ENCODE measurements around the gene WFIKKN2.

Gene WFIKKN2

GRCh38 chr17:50813583-50813982, 21.8 kb upstream of the WFIKKN2 start:
- no peak for DNase-seq

DNA sequence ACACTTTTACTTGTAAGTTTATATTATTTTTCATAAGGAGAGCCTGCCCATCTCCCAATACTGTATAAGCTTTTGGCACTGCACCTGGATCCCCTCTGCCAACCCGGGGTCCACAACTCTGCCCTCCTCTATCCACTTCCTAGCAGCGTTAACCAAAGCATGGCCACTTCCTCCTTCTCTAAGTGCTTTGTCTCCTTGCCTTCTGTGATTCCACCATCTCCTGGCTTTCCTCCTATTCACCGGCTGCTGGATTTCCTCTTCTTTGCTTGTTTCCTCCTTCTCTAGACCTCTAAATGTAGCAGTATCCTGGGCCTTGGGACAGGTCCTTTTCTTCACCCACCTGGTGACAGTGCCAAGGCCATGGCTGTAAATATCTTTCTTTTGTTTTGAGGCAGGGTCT, 20.0 kb upstream of the WFIKKN2 start:
- DNase-seq, result no peak

GRCh38 chr17:50816271-50816670, 19.1 kb upstream of the WFIKKN2 start:
- no peak for DNase-seq

DNA sequence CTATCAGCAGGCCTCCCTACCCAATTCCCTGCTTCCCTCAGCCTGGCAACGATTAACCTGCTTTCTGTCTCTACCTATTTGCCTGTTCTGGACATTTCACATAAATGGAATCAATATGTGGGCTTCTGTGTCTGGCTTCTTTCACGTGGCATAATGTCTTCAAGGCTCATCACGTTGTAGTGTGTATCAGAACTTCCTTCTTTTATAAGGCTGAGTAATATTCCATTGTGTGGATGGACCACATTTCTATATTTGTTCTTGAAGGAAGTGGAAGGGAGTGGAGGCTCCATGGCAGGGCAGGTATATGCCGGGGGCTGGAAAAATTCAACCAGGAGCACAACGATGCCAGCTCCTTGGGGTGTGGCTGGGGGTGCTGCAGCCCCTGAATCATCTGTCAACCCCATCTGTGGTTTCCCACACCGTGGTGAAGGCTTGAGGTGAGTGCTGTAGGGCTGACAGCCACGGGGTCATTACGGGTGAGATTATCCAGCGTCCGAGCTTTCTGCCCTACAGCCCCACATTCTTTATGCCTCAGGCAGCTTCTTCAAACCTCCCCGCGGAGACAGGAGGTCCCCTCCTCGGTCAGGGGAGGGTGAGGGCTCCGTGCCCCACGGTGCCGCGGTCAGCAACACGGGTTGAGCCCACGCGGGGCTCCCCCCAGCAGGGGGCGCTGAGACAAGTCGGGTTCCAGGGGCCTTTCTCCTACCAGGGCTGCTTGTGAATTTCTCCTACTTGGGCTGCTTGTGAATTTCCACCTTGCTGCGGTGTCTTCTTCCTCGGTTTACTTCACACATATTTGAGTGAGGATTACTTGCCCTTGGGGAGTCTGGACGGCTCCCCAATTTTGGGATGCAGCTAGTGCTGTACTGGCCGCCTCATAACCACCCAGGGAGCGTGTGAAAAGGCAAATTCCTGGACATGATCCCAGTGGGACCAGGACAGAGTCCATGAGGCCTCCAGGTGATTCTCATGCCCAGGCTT, 18.3 kb upstream of the WFIKKN2 start:
- peak; percentile 67 for DNase-seq

DNA sequence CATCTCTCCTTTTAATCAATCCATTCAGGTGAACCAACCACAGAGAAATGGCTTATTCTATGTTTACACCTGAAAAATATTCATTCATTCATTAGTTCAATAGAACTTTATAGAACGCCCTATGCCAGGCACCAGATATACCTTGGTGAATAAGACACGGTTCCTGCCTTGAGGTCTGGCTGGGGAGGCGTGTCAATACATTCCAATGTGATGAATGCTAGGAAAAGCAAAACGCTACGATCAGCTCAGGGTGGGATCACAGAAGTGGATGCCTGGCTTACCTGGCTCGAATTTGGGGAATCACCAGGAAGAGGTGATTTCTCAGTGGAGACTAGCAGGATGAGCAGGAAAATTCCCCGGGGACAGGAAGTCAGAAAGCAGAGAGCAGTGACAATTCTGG, 17.5 kb upstream of the WFIKKN2 start:
- DNase-seq, result no peak

DNA sequence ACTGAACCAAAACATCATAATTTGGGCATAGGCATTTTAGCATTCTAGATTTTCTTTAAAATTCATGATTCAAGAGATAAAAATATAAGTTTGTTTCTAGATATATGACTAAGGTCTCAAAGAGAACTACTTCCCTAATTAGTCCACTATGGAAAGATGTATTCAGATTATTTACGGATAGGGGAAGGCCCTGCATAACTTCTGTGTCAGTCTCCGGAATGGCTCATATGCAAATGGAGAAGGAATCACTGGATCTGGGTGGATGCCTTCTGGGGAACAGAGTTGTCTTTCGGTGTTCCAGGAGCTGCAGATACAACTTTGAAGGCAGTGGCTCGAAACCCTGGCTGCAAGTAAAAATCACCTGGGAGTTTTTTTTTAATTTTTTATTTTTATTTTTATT, 17.1 kb upstream of the WFIKKN2 start:
- no peak for DNase-seq

GRCh38 chr17:50818921-50819657, 16.3 kb upstream of the WFIKKN2 start:
- peak; percentile 23 for DNase-seq

GRCh38 chr17:50820651-50821050, 14.7 kb upstream of the WFIKKN2 start:
- DNase-seq, result no peak

DNA sequence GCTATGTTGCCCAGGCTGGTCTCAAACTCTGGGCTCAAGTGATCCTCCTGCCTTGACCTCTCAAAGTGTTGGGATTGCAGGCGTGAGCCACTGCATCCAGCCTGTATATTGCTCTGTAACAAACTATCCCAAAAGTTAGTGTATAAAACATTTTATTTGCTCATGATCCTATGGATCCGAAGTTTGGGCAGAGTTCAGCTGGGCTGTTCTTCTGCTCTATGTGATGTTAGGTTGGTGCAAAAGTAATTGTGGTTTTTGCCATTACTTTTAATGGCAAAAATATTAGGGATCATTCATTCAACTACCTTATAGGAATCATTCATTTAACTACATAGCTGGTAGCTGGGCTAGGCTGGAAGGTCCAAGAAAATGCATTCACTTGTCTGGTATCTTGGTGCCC, 12.8 kb upstream of the WFIKKN2 start:
- no peak for DNase-seq

- no peak for DNase-seq
These were observed 11.0 kb upstream of the WFIKKN2 start for GRCh38 chr17:50824429-50824828.

DNA sequence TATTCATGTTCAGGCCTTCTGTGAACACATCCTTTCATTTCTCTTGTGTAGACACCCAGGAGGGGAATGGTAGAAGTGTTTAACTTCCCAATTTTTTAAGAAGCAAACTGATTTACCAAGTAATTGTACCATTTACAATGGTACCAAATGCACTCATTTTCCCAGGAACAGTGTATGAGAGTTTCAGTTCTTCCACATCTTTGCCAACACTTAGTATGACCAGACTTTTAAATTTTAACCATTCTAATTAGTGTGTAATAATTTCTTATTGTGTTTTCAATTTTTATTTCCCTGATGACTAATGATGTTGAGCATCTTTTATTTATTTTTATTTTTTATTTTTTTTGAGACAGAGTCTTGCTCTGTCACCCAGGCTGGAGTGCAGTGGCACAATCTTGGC, 10.2 kb upstream of the WFIKKN2 start:
- DNase-seq, result no peak

GRCh38 chr17:50828508-50829170, 6.7 kb upstream of the WFIKKN2 start:
- DNase-seq, result no peak

DNA sequence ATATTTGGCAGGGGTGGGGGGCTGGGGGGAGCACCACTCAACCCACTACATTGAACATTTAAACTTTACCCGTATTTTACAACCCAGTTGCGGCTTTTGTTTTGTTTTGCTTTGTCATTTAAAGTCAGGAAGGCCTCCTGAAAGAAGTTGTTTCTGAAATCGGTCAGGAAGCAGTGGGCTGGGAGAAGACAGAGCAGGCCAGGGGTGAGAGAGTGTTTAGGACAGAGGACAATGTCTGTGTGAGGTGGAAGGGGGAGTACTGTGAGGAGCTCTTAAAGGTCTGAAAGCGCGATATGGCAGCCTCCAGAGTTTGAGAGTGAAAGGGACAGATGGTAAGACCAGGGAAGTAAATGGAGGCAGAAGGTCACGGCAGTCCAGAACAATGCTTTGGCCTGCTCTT, 6.1 kb upstream of the WFIKKN2 start:
- DNase-seq, result no peak

GRCh38 chr17:50830352-50830751, 5.0 kb upstream of the WFIKKN2 start:
- no peak for DNase-seq

- DNase-seq, result no peak
These were observed 4.4 kb upstream of the WFIKKN2 start for GRCh38 chr17:50830994-50831393.

DNA sequence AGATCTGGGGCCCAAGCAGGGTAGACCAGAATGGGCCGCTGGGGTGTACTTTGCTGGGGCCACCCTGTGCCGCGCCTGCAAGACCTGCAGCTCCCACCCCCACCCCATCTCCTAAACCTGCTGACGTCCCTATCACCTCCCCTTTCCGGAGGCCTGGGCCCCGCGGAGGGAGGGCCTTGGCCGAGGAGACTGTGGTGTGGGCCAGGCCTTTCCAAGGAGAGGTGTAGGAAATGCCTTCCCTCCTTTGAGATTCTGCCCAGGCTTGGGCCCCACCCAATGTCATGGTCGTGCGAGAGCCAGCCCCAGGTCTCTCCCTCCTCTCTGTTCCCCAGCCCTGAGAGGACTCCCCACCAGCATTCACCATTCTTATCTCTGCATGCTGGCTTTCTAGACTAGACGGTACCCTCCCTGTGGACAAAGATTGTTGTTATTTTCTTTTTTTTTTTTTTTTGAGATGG, 3.9 kb upstream of the WFIKKN2 start:
- DNase-seq, result no peak

DNA sequence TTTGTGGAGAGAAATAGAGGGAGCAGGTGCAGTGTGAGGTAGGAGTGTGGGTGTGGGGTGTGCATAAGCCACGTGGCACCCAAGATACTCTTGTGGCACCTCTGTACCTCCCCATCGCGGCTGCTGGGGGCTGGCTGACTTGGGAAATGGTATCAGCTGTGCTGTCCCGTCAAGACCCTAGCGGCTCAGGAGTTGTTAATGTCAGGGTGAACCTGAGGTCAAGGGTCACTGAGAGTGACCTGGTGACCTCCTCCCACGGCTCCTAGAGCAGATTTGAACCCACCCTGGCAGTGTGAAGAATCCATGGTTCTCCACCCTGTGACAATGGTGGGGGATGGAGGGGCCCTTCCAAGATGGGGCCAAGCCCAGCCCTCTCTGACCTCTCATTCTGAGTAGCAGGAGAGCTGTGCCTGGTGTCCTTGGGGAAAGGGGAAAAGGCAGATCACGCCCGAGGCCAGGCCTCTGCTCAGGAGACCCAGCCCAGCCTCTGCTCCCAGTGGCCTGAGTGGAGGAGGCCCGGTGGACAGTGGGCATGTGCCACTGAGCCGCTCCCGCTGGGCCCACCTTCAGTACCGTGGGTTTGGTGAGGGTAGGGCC, 3.0 kb upstream of the WFIKKN2 start:
- DNase-seq, result no peak

- no peak for DNase-seq
These were observed 2.5 kb upstream of the WFIKKN2 start for GRCh38 chr17:50832864-50833381.

DNA sequence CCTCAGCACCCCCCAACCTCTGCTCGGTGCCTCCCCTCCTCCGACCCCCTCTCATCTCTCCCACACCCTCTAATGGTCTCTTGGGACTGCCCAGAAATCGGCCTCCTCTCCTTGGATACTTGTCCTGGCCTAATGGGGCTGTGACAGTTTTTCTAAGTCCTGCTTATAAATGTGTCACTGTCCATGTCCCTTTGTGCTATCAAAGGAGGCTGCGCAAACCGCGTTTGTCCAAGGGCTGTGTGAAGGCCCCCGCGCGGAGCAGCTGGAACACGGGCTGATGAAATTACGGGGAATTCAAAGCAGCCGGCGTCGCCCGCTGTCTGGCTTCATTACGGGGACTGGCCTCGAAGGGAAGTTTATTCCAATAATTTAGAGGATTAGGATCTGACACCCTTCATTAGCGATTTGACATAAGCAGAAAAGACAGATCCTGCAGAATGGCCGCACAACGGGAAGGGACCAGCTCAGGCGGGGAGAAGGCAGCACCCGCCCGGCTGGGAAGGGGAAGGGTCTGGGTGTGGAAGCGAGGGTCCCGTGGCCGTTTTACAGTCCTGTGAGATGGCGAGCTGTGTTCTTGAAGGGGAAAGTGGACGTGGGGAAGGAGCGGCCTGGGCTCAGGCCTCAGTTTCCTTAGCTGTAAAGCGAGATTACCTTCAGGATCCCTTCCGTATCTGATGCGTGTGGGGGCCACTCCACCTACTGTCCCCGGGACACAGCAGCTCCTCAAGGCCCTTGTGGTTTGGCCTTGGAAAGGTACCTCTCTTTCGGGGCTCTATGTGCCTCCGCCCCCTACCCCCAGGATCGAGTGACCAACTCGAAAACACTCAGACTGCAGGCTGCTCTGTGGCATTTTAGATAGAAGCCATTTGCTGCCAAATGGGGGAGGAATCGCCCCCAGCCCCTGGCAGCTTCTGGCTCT, 1.6 kb upstream of the WFIKKN2 start:
- DNase-seq, result no peak

DNA sequence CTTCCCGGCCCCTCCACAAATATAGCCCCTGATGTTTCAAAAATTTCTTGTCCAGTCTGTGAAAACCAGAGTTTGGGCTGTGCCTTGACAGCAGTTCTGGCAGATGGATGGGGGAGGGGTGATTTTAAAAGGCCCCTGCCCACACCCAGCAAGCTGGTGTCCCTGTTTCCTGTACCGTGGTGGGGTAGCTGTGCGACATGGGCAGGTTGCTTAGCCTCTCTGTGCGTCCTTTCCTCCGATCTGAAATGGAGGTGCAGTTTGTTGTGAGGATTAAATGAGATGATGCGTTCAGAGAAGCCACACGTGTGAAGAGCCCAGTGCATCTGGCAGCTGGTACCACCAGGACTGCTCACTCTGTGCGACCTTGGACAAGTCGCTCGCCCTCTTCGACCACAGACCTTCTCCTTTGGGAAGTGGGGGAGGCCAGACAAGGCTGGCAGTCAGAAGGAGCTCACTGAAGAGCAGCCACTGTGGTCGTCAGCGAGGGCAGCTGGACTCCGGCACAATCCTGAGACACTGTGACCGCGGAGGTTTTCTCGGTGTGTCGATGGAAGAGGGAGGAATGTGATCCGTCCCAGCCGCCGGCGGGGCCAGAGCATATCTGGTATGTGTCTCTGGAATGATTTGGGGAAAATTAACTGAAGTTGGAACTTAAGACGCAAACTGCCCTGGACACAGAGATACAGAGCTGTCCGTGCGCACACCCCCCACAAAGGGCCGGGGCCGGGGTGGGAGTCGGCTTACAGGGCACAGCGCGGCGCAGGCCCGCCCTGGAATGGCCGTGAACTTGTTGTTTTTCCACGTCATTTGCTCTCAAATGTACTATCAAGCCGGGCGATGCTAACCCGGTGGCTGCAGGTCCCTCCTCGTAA, 721 bp upstream of the WFIKKN2 start:
- peak; percentile 67 for DNase-seq

GRCh38 chr17:50836826-50837225, 1.4 kb downstream of the WFIKKN2 start:
- DNase-seq, result no peak
